ENCODE measurements around the gene TMEM163.
A peak's percentile ranks its signal among the peaks of the same experiment; 100 is the strongest.

TMEM163 gene

GRCh38 chr2:134413430-134413829, 305.4 kb downstream of the TMEM163 start:
- no peak for TF ChIP-seq CEBPB (IDR thresholded peaks at IDR 0.05)
- TF ChIP-seq TEAD4 (IDR thresholded peaks at IDR 0.05) = no peak

- TF ChIP-seq USF1 (IDR thresholded peaks at IDR 0.05) = no peak
- no peak for TF ChIP-seq RAD21 (IDR thresholded peaks at IDR 0.05; ENCODE audit: low read depth)
- no peak for TF ChIP-seq YY1 (IDR thresholded peaks at IDR 0.05; ENCODE audit: low read depth)
- no peak for TF ChIP-seq TCF12 (IDR thresholded peaks at IDR 0.05; ENCODE audit: low read depth)
- no peak for TF ChIP-seq NFIC (IDR thresholded peaks at IDR 0.05)
- no peak for TF ChIP-seq REST (IDR thresholded peaks at IDR 0.05; ENCODE audit: low read depth)
- no peak for TF ChIP-seq FOXM1 (IDR thresholded peaks at IDR 0.05; ENCODE audit: borderline replicate concordance, low read depth)
- no peak for TF ChIP-seq MAX (IDR thresholded peaks at IDR 0.05)
- TF ChIP-seq EGR1 (IDR thresholded peaks at IDR 0.05) = no peak
- TF ChIP-seq TEAD4 (IDR thresholded peaks at IDR 0.05) = no peak
- no peak for TF ChIP-seq ZBTB7A (IDR thresholded peaks at IDR 0.05; ENCODE audit: low read depth)
- TF ChIP-seq EP300 (IDR thresholded peaks at IDR 0.05; ENCODE audit: borderline replicate concordance) = no peak
- no peak for TF ChIP-seq CEBPB (IDR thresholded peaks at IDR 0.05)
- no peak for TF ChIP-seq CREB1 (IDR thresholded peaks at IDR 0.05; ENCODE audit: low read depth)
- no peak for TF ChIP-seq TAF1 (IDR thresholded peaks at IDR 0.05; ENCODE audit: low read depth)
Measured at GRCh38 chr2:134412639-134412999, 306.2 kb downstream of the TMEM163 start.

GRCh38 chr2:134411828-134412638, 306.8 kb downstream of the TMEM163 start:
- TF ChIP-seq YY1 (IDR thresholded peaks at IDR 0.05; ENCODE audit: low read depth) (no peak), EP300 (IDR thresholded peaks at IDR 0.05; ENCODE audit: borderline replicate concordance) (no peak), MAX (IDR thresholded peaks at IDR 0.05) (peak; percentile 57; the same call in 1 of the 2 replicates), RAD21 (IDR thresholded peaks at IDR 0.05; ENCODE audit: low read depth) (peak; percentile 79)

- TF ChIP-seq FOXM1 (IDR thresholded peaks at IDR 0.05; ENCODE audit: borderline replicate concordance, low read depth) = no peak
- no peak for TF ChIP-seq EP300 (IDR thresholded peaks at IDR 0.05; ENCODE audit: borderline replicate concordance)
Measured at GRCh38 chr2:134411279-134411827, 307.4 kb downstream of the TMEM163 start.

- TF ChIP-seq TEAD4 (IDR thresholded peaks at IDR 0.05) = no peak
- TF ChIP-seq NFIC (IDR thresholded peaks at IDR 0.05) = no peak
- TF ChIP-seq FOXM1 (IDR thresholded peaks at IDR 0.05; ENCODE audit: borderline replicate concordance, low read depth) = no peak
- TF ChIP-seq ZBTB7A (IDR thresholded peaks at IDR 0.05; ENCODE audit: low read depth) = no peak
Measured at GRCh38 chr2:134410831-134411231, 308.0 kb downstream of the TMEM163 start.

GRCh38 chr2:134410006-134410405, 308.8 kb downstream of the TMEM163 start:
- no peak for TF ChIP-seq TCF12 (IDR thresholded peaks at IDR 0.05; ENCODE audit: low read depth)
- no peak for TF ChIP-seq CEBPB (IDR thresholded peaks at IDR 0.05)
- no peak for TF ChIP-seq USF1 (IDR thresholded peaks at IDR 0.05)
- no peak for TF ChIP-seq TAF1 (IDR thresholded peaks at IDR 0.05; ENCODE audit: low read depth)
- TF ChIP-seq TEAD4 (IDR thresholded peaks at IDR 0.05) = no peak
- no peak for TF ChIP-seq EGR1 (IDR thresholded peaks at IDR 0.05)
- no peak for TF ChIP-seq NFIC (IDR thresholded peaks at IDR 0.05)
- TF ChIP-seq YY1 (IDR thresholded peaks at IDR 0.05; ENCODE audit: low read depth) = no peak
- no peak for TF ChIP-seq REST (IDR thresholded peaks at IDR 0.05; ENCODE audit: low read depth)
- TF ChIP-seq RAD21 (IDR thresholded peaks at IDR 0.05; ENCODE audit: low read depth) = no peak
- no peak for TF ChIP-seq ZBTB7A (IDR thresholded peaks at IDR 0.05; ENCODE audit: low read depth)
- TF ChIP-seq MAX (IDR thresholded peaks at IDR 0.05) = no peak
